ENCODE results near the gene SCGB3A2.
"Not testable (repeated sequence)": the region's sequence is repeated elsewhere in the genome, so short reads cannot be mapped to it uniquely, and the experiment has no call there.

The SCGB3A2 gene

DNA sequence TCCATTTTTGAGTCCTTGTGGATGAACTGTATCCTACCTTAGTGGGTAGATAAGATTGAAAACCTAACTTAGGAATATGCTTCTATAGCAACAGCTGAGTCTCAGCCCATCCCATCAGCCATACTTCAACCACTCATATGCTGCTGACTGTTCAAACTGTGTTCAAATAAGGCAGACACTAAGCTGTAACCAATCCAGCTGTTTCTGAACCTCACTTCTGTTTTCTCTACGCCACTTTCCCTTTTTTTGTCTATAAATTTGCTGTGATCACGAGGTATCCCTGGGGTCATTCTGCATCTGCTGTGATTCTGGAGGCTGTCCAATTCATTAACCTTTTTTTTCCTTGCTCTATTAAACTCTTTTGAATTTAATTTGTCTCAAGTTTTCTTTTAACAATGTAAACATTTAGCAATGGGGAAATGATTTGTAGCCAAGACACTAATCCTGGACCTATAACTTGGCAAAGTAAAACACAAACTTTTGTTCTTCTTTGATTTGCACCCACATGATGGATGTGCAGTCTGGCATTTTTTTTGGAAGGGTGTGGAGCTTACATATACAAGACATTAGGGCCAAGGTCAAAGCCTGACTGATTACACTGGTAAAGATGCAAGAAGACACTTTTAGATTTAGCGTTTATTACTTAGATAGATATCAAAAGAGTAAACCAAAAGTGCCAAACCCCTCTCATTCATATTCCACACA lies 14.9 kb upstream of the SCGB3A2 start:
- H3K4me3 ChIP-seq (ENCODE audit: low read depth, low read length) = no peak overlapping the region
- no peaks in the 10 kb centered on the region for H3K36me3 ChIP-seq (ENCODE audit: insufficient read depth, low read length)
- H3K79me2 ChIP-seq (ENCODE audit: control insufficient read depth, insufficient read depth, low read length, unreplicated experiment) = no peaks in the 10 kb centered on the region
- H3K4me1 ChIP-seq (ENCODE audit: control insufficient read depth, insufficient read depth, low read length, unreplicated experiment) = no peaks in the 10 kb centered on the region
- no peaks in the 10 kb centered on the region for H3K27me3 ChIP-seq (ENCODE audit: insufficient read depth, low read length)
- H3K27ac ChIP-seq (ENCODE audit: low read depth, low read length) = no peak overlapping the region
- H2AFZ ChIP-seq (ENCODE audit: low read length, unreplicated experiment) = no peak overlapping the region

DNA sequence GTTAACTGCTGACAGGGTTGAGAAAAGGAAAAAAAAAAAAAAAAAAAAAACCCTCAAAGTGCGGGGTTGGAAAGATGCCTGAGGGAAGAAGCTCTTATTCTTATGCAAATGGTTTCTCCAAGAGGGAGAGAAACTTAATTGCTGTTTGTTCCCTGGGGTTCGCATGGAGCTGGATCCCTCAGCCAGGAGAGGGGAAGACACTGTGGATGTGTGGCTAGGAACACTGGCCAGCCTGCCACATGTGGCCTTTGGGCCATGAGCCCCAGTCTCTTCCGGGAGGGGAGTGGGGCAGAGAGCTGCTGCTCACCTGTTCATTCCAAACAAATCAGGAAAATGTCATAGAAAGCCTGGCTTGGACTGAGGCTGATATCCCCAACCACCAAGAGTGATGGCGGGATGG lies 9.4 kb upstream of the SCGB3A2 start:
- H3K27me3 ChIP-seq (ENCODE audit: insufficient read depth, low read length) = no peaks in the 10 kb centered on the region
- H3K27ac ChIP-seq (ENCODE audit: low read depth, low read length) = no peak overlapping the region
- no peaks in the 10 kb centered on the region for H3K4me1 ChIP-seq (ENCODE audit: control insufficient read depth, insufficient read depth, low read length, unreplicated experiment)
- no peaks in the 10 kb centered on the region for H3K36me3 ChIP-seq (ENCODE audit: insufficient read depth, low read length)
- no peaks in the 10 kb centered on the region for H3K79me2 ChIP-seq (ENCODE audit: control insufficient read depth, insufficient read depth, low read length, unreplicated experiment)
- no peak overlapping the region for H3K4me3 ChIP-seq (ENCODE audit: low read depth, low read length)
- no peak overlapping the region for H2AFZ ChIP-seq (ENCODE audit: low read length, unreplicated experiment)

DNA sequence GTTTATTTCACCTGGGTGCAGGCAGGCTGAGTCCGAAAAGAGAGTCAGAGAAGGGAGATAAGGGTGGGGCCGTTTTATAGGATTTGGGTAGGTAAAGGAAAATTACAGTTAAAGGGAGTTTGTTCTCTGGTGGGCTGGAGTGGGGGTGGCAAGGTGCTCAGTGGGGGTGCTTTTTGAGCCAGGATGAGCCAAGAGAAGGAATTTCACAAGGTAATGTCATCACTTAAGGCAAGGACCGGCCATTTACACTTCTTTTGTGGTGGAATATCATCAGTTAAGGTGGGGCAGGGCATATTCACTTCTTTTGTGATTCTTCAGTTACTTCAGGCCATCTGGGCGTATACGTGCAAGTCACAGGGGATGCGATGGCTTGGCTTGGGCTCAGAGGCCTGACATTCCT lies 8.6 kb upstream of the SCGB3A2 start:
- H3K36me3 ChIP-seq (ENCODE audit: insufficient read depth, low read length); H3K79me2 ChIP-seq (ENCODE audit: control insufficient read depth, insufficient read depth, low read length, unreplicated experiment); H2AFZ ChIP-seq (ENCODE audit: low read length, unreplicated experiment); H3K4me3 ChIP-seq (ENCODE audit: low read depth, low read length); H3K4me1 ChIP-seq (ENCODE audit: control insufficient read depth, insufficient read depth, low read length, unreplicated experiment); H3K27ac ChIP-seq (ENCODE audit: low read depth, low read length); H3K27me3 ChIP-seq (ENCODE audit: insufficient read depth, low read length): not testable (repeated sequence)

DNA sequence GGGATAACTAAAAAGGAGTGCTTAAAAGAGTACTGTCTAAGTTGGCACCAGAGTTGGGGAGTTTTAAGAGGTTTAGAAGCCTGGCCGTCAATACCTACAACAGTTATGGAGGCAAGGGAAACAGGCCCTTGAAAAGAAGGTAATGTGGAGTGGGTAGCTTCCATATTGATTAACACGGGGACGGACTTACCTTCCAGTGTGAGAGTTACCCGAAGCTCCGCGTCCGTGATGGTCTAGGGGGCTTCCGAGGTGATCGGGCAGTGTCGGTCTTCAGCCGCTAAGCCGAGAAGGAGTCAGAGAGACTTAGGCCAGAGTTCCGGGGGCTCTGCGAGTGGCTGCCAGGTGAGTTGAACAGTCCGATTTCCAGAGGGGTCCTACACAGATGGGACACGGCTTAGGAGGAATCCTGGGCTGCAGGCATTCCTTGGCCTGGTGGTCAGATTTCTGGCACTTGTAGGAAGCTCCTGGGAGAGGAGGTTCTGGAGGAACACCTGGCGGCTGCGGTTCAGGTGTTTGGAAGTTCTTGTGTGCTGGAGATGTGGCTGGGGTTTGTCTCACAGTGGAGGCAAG lies 6.4 kb upstream of the SCGB3A2 start:
- not testable (repeated sequence) for H2AFZ ChIP-seq (ENCODE audit: low read length, unreplicated experiment); H3K27ac ChIP-seq (ENCODE audit: low read depth, low read length); H3K4me3 ChIP-seq (ENCODE audit: low read depth, low read length); H3K4me1 ChIP-seq (ENCODE audit: control insufficient read depth, insufficient read depth, low read length, unreplicated experiment); H3K79me2 ChIP-seq (ENCODE audit: control insufficient read depth, insufficient read depth, low read length, unreplicated experiment); H3K36me3 ChIP-seq (ENCODE audit: insufficient read depth, low read length)
- peaks cover 16% of the 10 kb centered on the region for H3K27me3 ChIP-seq (ENCODE audit: insufficient read depth, low read length)

DNA sequence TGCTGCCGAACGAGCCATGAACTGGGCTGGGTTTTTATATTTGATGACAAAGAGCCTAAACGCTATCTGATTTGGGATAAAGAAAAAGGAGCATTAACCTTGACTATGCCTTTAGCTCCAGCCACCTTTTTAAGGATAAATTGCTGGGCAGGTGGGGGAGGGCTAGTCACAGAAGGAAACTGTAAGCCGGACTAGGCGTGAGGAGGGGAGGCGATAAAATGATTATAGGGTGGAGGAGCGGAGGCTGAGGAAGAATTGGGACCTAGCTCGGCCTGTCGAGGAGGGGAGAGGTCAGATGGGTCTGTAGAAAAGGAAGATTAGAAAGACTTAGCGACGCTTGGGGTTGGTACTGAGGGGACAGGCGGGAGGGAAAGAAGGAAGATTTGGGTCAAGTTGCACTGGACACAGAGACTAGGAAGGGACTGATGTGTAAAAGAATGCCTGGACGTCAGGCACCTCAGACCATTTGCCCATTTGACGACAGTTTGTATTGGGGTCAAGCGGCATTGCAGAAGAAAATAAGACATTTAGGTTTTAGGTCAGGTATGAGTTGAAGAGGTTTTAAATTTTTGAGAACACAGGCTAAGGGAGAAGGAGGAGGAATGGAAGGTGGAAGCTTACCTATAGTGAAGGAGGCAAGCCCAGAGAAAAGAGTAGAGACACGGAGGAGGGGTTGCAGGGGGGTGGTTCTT lies 5.6 kb upstream of the SCGB3A2 start:
- H3K79me2 ChIP-seq (ENCODE audit: control insufficient read depth, insufficient read depth, low read length, unreplicated experiment); H3K27ac ChIP-seq (ENCODE audit: low read depth, low read length); H2AFZ ChIP-seq (ENCODE audit: low read length, unreplicated experiment); H3K4me1 ChIP-seq (ENCODE audit: control insufficient read depth, insufficient read depth, low read length, unreplicated experiment); H3K36me3 ChIP-seq (ENCODE audit: insufficient read depth, low read length); H3K4me3 ChIP-seq (ENCODE audit: low read depth, low read length): not testable (repeated sequence)
- peaks cover 25% of the 10 kb centered on the region for H3K27me3 ChIP-seq (ENCODE audit: insufficient read depth, low read length)

DNA sequence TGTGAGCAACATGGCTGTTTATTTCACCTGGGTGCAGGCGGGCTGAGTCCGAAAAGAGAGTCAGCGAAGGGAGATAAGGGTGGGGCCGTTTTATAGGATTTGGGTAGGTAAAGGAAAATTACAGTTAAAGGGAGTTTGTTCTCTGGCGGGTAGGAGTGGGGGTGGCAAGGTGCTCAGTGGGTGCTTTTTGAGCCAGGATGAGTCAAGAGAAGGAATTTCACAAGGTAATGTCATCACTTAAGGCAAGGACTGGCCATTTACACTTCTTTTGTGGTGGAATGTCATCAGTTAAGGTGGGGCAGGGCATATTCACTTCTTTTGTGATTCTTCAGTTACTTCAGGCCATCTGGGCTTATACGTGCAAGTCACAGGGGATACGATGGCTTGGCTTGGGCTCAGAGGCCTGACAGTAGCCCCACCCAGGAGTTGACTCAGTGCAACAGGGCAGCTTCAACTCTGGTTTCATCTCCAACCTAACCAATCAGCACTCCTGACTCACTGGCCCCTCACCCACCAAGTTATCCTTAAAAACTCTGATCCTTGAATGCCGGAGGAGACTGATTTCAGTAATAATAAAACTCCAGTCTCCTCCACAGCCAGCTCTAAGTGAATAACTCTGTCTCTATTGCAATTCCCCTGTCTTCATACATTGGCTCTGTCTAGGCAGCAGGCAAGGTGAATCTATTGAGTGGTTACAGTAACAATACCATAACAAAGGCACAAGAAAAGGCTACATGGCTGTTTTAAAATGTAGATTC lies 4.2 kb upstream of the SCGB3A2 start:
- H3K79me2 ChIP-seq (ENCODE audit: control insufficient read depth, insufficient read depth, low read length, unreplicated experiment); H3K4me3 ChIP-seq (ENCODE audit: low read depth, low read length); H3K36me3 ChIP-seq (ENCODE audit: insufficient read depth, low read length); H2AFZ ChIP-seq (ENCODE audit: low read length, unreplicated experiment); H3K27ac ChIP-seq (ENCODE audit: low read depth, low read length); H3K4me1 ChIP-seq (ENCODE audit: control insufficient read depth, insufficient read depth, low read length, unreplicated experiment): not testable (repeated sequence)
- H3K27me3 ChIP-seq (ENCODE audit: insufficient read depth, low read length) = peaks cover 39% of the 10 kb centered on the region

DNA sequence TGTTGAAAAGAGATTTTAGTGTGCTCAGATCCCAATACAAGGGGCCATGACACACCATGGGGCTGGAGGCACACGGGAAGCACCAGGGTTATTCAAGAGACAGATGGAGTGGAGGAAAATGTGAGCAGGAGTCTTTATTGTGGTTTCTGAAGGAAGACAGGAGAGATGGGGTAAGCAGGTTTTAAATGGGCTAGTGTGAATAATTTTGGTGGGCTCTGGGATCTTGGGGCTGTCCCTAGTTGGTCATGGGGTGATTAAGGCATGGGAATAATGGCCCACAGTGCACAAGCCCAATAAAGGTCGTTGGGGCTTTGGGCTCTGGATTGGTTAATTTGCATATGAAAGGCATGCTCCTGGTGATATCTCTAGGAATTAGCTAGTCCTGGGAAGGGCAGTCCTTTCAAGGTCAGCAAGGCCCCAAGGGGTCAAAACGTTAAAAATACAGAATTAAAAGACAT lies 3.6 kb upstream of the SCGB3A2 start:
- peaks cover 43% of the 10 kb centered on the region for H3K27me3 ChIP-seq (ENCODE audit: insufficient read depth, low read length)
- no peaks in the 10 kb centered on the region for H3K36me3 ChIP-seq (ENCODE audit: insufficient read depth, low read length)
- H3K79me2 ChIP-seq (ENCODE audit: control insufficient read depth, insufficient read depth, low read length, unreplicated experiment) = no peaks in the 10 kb centered on the region
- H3K4me3 ChIP-seq (ENCODE audit: low read depth, low read length) = no peak overlapping the region
- H3K27ac ChIP-seq (ENCODE audit: low read depth, low read length) = no peak overlapping the region
- H2AFZ ChIP-seq (ENCODE audit: low read length, unreplicated experiment) = no peak overlapping the region
- no peaks in the 10 kb centered on the region for H3K4me1 ChIP-seq (ENCODE audit: control insufficient read depth, insufficient read depth, low read length, unreplicated experiment)

DNA sequence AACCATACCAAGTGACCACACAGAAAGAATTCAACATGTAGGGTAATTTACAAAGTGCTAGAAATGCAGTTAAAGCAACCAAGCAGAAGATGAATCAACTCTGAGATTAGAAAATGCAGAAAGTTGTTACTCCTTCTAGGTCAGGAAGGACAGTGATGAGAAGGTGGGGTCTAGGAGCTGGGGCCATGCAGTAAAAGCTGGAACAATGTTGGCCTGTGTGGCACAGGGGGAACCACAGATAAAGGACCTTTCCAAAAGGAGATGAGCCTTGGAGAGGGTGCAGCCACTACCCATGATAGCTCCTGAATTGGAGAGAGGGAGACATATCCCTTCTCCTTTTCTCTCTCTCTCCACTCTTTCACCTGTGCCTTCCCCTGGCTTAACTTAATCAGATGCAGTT lies 2.4 kb upstream of the SCGB3A2 start:
- H3K36me3 ChIP-seq (ENCODE audit: insufficient read depth, low read length) = no peaks in the 10 kb centered on the region
- no peaks in the 10 kb centered on the region for H3K4me1 ChIP-seq (ENCODE audit: control insufficient read depth, insufficient read depth, low read length, unreplicated experiment)
- no peak overlapping the region for H2AFZ ChIP-seq (ENCODE audit: low read length, unreplicated experiment)
- H3K4me3 ChIP-seq (ENCODE audit: low read depth, low read length) = no peak overlapping the region
- H3K27ac ChIP-seq (ENCODE audit: low read depth, low read length) = no peak overlapping the region
- H3K27me3 ChIP-seq (ENCODE audit: insufficient read depth, low read length) = peaks cover 43% of the 10 kb centered on the region
- no peaks in the 10 kb centered on the region for H3K79me2 ChIP-seq (ENCODE audit: control insufficient read depth, insufficient read depth, low read length, unreplicated experiment)

DNA sequence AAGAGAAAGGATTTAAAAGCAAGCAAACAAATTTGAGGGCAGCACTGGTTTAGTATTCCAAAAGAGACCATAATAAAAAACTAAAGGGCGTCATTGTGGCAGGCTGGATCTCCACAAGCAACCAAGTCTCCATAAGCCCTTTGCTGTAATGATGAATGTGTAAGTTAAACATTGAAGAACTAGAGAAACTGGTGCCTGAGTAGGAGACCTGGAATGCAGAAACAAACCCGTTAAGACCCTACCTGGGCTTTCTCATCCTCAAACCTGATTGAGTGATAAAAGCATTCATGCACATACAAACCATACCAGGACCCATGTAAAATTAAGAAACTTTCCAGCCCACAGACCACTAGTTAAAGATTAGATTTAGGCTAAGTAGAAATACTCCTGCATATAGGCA lies 1.9 kb upstream of the SCGB3A2 start:
- Histone ChIP-seq H3K36me3 (ENCODE audit: insufficient read depth, low read length) (no peaks in the 10 kb centered on the region), H3K4me3 (ENCODE audit: low read depth, low read length) (no peak overlapping the region), H3K79me2 (ENCODE audit: control insufficient read depth, insufficient read depth, low read length, unreplicated experiment) (no peaks in the 10 kb centered on the region), H2AFZ (ENCODE audit: low read length, unreplicated experiment) (no peak overlapping the region), H3K4me1 (ENCODE audit: control insufficient read depth, insufficient read depth, low read length, unreplicated experiment) (no peaks in the 10 kb centered on the region), H3K27me3 (ENCODE audit: insufficient read depth, low read length) (peaks cover 43% of the 10 kb centered on the region), H3K27ac (ENCODE audit: low read depth, low read length) (no peak overlapping the region)

DNA sequence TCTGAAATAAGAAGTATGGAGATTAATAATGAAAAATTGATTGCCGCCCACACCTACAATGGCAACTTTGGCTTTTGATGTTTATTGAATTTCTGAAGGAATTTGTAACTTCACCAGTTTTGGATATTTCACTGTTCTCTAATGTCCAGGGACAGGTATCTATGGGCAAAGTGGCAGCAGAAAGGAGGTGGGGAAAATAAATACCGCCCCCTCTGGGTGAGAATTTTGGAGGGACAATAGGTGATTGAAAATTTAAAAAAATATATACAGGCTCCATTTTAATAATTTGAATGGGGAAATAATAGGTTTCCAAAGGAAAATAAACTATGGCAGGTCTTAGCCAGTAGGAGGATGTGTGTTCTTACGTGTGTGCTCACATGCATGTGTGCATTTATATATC lies 1.3 kb downstream of the SCGB3A2 start:
- Histone ChIP-seq H3K27me3 (ENCODE audit: insufficient read depth, low read length) (peaks cover 43% of the 10 kb centered on the region), H3K79me2 (ENCODE audit: control insufficient read depth, insufficient read depth, low read length, unreplicated experiment) (no peaks in the 10 kb centered on the region), H3K36me3 (ENCODE audit: insufficient read depth, low read length) (no peaks in the 10 kb centered on the region), H3K27ac (ENCODE audit: low read depth, low read length) (no peak overlapping the region), H3K4me3 (ENCODE audit: low read depth, low read length) (no peak overlapping the region), H2AFZ (ENCODE audit: low read length, unreplicated experiment) (no peak overlapping the region), H3K4me1 (ENCODE audit: control insufficient read depth, insufficient read depth, low read length, unreplicated experiment) (no peaks in the 10 kb centered on the region)

Measured in ACC112 (cell line).